C1 segment of cervical spinal cord (tissue), 14 donors: Measurements from ENCODE around the gene SUPT3H.

Experiments used
- DNase-seq, 14 donors: peaks; one replicate each; lab custom pipeline; 2025; lab: John Stamatoyannopoulos, UW

SUPT3H gene

DNA sequence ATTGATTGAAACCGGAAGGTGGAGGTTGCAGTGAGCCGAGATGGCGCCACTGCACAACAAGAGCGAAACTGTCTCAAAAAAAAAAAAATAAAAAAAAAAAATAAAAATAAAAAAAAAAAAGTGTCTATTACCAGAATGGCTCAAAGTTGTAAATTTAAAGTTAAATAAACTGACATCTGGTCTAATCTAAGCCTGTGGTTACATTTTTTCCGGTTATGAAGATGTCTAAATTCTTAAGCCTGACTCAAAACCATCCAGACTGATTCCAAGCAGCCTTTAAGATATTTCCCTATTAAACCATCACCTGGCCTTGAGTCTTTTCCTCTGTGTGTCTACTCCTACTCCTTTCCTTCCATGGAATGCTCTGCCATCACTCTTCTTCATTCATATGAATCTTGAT, 421.3 kb downstream of the SUPT3H start:
- DNase-seq: no peak

DNA sequence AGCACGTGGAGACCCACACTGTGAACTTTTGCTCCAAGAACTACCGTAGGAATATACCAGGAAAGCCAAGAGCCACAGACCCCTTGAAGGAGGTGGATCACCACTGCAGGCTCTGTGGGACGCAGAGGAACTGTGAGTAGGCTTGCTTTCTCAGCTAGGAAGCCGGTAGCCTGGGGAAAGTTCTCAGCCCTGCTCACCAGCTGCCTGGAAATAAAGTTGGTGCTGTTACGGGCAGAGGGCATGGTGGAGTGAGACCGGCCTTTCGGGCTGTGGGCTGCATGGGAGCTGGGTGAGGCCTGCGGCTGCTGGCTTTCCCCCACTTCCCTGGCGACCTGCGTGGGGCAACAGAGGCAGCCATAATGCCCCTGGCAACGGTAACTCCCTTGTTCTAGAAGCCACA, 422.6 kb downstream of the SUPT3H start:
- no peak for DNase-seq

DNA sequence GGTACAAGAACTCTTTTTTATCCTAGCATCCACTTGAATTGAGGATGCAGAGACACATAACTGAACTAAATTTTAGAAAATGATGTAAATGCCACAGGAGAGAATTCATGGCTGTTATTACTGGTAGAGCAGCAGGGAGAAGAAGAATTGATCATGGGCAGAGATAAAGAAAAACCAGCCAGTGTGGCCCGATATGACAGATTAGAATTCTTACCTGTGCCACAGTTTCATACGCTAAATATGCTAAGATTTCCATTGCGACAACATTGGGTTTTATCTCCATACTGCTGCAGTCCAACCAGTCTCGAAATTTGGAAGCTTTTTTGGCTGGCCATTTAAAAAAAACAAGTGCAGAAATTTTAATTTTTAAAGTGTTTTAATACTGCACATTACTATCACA, 423.5 kb downstream of the SUPT3H start:
- DNase-seq: no peak

GRCh38 chr6:44951253-44951747, 426.4 kb downstream of the SUPT3H start:
- DNase-seq: no peak

DNA sequence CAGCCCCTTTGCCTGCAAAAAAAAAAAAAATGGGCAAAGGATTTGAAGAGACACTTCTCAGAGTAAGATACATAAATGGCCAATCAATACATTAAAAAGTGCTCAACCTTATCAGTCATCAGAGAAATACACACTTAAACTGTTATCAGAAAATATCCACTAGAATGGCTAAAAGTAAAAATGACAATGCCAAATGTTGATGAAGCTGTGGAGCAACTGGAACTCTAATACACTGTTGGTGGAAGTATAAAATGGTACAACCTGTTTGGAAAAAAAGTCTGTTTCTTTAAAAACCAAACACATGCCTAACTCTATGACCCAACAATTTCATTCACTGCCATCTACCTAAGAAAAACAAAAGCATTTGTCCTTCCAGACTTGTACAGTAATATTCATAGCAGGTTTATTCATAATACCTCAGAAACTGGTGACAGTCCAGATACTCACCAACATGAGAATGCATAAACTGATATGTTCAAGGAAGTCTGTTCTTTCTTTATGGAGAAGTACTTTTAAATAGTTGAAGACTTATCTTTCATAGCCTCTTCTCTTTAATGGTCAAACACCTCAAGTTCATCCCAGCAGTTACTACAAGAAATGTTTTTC, 428.0 kb downstream of the SUPT3H start:
- no peak for DNase-seq

GRCh38 chr6:44943541-44943940, 434.2 kb downstream of the SUPT3H start:
- no peak for DNase-seq

DNA sequence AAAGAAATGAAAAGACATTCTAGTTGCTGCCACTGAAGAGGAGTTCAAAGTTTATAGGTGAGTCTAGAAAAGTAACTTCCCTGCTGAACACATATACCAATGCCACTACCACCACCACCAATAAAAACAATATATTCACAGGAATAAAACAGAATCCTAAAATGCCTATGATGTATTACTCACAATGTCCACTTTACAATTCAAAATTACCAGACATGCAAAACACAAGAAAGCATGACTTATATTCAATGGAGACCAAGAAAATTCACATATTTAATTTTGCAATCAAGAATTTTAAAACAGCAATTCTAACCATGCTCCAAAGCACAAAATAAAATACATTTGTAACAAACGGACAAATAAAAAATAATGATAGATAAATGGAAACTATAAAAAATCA, 434.9 kb downstream of the SUPT3H start:
- no peak for DNase-seq

DNA sequence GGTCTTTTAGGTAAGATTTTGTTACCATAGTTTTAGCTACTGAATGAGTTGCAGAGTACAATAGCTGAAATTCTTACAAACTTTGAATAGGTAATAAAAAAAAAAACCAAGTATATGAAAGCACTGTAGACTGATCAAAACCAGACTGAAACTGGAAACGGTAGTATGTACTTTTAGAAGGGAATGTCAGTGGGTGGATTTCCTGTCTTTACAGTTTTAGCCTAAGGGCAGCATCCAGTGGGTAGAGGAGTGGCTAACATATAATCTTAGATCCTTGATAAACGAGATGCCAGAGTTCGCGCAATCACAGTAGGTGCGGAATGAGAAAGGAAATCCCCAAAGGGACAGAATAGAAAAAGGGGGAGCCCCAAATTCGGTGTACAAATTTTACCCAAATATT, 435.5 kb downstream of the SUPT3H start:
- DNase-seq: no peak

DNA sequence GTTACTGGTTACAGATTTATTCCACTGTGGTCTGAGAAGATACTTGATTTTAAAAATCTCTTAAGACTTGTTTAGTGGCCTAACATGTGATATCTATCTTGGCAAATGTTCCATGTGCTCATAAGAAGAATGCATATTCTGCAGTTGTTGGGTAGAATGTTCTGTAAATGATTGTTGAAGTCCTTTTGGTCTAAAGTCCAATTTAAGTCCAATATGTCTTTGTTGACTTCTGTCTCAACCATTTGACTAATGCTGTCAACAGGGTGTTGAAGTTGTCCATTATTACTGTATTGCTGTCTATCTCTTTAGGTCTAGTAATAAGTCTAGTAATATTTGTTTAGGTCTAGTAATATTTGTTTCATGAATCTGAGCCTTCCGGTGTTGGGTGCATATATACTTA, 437.4 kb downstream of the SUPT3H start:
- DNase-seq: no peak

- no peak for DNase-seq
Measured at GRCh38 chr6:44935693-44936300, 441.9 kb downstream of the SUPT3H start.

- DNase-seq: no peak
Measured at GRCh38 chr6:44933108-44933507, 444.6 kb downstream of the SUPT3H start.

DNA sequence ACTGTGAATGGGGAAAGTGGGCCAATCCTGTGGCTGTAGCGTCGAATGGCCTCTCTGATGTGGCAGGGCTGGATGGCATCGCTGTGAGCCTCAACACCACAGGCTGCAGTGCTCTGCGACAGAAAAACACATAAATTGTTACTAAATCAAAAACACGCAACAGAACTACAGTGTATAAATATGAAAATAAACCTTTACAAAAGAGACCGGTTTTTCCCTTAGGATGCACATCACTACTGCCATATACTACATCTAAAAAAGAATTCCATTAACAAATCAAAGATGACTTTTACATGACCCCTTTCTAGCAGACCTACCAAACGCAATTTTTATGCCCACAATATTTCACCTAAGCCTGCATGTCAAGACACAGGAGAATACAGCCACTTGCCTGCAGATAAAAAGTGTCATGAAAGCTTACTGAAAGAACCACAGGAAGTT, 445.1 kb downstream of the SUPT3H start:
- DNase-seq: no peak

DNA sequence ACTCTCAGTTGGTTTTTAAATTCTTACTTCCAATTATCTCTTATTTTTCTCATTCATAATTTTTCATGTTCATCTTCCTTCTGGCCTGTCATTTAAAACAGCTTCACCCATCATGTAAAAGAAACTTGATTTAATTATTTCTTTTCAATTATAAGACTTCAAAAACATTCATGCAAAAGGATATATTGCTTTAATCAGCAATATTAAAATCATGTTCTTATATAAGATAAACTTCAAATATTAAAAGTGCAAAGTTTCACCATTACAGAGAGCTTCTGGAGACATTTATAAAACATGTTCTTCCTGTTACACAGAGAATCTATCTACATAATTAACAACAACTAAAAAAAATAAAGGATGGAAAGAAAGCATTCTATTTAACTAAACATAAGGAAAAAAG, 446.3 kb downstream of the SUPT3H start:
- DNase-seq: no peak

DNA sequence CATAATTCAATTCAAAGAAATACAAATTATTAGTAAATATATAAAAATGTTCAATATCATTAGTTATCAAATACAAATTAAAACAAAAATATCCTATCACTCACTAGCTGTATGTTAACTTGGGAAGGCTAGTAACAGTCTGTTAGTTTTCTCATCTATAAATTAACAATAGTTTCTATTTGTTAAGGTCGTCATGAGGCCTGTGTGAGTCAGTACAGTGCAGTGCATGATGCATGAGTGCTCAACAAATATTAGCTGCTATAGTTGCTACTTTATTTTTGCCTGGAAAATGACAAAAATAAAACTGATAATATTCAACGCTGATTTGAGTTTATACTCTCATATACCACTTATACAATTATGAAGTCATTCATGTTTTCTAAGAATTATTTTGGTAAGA, 451.2 kb downstream of the SUPT3H start:
- no peak for DNase-seq

DNA sequence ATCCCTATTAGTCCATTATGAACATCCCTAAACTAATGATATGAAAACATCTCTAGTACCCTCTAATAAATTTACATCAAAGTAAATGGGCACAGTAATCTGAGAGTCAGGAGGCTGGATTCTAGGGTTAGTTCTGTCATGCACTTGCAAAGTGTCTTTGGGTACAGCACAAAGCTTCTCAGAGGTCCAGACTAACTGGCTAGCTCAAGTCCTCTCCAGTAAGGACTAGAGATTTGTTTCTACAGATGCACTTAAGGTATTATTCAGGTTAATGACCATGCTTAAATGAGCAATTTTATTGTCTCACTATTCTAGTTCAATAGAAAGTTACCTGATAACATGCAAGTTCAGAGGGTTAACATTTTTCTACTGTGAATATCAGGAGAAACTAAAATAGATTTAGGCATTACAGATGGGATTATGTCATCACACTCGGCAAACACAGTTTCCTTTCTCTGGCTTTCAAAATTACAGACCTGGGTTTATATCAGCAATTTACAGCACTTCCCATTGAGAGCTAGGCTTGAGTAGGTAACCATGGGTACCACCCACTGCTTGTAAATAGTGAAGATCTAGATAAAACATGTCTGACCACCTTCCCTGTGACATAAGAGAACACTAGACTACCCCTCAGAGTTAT, 452.5 kb downstream of the SUPT3H start:
- DNase-seq: no peak

- DNase-seq: no peak
Measured at GRCh38 chr6:44923444-44923843, 454.3 kb downstream of the SUPT3H start.

DNA sequence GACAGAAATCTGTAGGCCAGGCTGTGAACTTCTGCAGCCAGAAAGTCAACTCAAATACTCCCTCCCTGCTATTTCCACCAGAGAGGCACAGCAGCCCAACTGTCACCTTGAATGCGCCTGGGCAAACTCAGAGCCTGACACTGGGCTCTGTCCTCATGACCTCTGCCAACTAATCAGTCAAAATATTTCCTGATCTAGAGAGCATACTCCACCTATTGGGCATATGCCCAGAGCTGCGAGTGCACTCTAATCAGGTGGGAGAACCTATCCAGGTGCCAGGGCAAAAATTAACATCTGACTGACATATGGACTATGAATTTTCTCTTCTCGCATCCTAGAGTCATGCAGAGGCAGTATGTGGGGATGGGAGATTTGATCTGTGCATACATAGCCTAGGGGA, 455.9 kb downstream of the SUPT3H start:
- no peak for DNase-seq

- no peak for DNase-seq
Measured at GRCh38 chr6:44920952-44921491, 456.7 kb downstream of the SUPT3H start.

DNA sequence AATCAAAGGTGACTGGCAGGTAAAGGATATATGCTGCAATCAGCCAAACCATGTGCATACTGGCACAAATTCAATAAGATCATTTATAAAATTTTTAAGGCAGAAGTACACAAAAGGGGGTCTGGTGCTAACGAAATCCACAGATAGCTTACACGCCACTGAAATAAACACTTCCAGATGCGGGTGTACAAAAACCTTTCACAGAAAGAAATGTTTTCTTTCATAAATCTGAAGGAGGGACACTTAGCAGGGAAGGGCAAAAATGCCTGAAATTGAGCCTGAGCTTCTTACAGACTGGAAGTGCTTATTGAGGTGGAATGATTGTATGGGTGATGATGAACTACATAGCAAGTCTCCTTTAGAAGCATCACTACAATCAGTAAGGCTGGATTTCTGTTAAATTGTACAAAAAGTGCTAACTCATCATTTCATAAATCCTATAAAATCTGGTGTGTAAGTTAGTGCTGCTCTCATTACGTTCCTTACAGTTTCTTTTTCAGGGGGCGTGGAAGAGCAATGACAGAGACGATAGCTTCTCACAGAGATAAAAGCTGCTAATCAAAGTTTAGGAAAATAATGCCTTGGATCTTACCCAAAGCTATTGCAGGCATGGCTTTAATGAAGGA, 458.9 kb downstream of the SUPT3H start:
- DNase-seq: no peak

GRCh38 chr6:44917430-44917829, 460.3 kb downstream of the SUPT3H start:
- no peak for DNase-seq

DNA sequence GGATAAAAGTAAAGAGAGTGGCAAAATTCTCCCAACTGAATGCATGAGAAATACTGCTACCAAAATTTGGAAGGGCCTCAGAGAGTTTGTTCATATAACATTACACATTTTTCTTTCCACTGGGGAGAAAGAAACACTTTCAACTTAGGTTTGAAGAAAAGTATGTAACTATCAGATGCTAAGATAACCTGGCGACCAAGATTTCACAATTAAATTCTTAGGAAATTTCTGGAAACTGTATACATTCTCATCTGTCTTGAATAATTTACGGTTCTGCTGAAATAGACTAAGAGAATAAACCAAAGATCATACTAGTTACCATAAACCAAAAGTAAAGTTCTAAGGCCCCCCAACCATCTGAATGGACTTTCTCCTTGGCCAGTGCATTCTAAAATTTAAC, 462.6 kb downstream of the SUPT3H start:
- DNase-seq: no peak

DNA sequence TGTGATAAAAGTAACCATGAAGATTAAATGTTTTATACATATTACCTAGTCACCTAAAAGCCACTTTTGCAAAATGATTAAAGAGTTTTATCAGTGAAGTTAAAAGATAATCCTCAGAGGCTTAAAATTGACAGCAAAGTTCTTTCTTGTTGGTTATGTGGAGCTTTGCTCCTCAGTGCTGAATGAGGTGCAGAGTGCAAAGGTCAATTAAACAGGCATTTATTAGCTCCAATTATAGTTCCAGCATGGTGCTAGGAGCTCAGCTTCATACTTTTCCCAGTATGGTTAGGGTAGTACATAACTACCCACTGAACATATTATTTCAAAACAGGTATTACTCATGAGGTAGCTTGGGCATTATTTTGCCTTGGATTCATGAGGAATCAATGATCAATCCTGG, 463.6 kb downstream of the SUPT3H start:
- no peak for DNase-seq
